AG20443 (cell line): ENCODE measurements around the gene TFAM.
A peak's percentile ranks its signal among the peaks of the same experiment; 100 is the strongest.

ENCODE experiments used
- DNase-seq: peaks from one replicate; pipeline ENCODE4 v3.0.0; 2012; ENCODE audit warnings: low spot score, mixed read lengths

TFAM gene

GRCh38 chr10:58384999-58385783 is at the start of gene TFAM:
Gene TFAM, plus strand, starts transcription at chr10:58385410. Its CDS starts 138 bp downstream, at chr10:58385548.
- peak; percentile 98 for DNase-seq

- no peak for DNase-seq
Observed at GRCh38 chr10:58336242-58336641, 49.0 kb upstream of the TFAM start.

- DNase-seq: no peak
Observed at GRCh38 chr10:58341422-58341821, 43.8 kb upstream of the TFAM start.

- DNase-seq: no peak
Observed at GRCh38 chr10:58341947-58342346, 43.3 kb upstream of the TFAM start.

GRCh38 chr10:58347967-58348366 is 37.2 kb upstream of the TFAM start:
- DNase-seq: no peak

GRCh38 chr10:58348571-58349033 is 36.6 kb upstream of the TFAM start:
- DNase-seq: no peak

- no peak for DNase-seq
Observed at GRCh38 chr10:58350023-58350422, 35.2 kb upstream of the TFAM start.

GRCh38 chr10:58350619-58351323 is 34.4 kb upstream of the TFAM start:
- DNase-seq: no peak

GRCh38 chr10:58351616-58352578 is 33.3 kb upstream of the TFAM start:
- DNase-seq: no peak

GRCh38 chr10:58352956-58353610 is 32.1 kb upstream of the TFAM start:
- DNase-seq: peak; percentile 9

GRCh38 chr10:58356756-58357155 is 28.5 kb upstream of the TFAM start:
- DNase-seq: no peak

- DNase-seq: no peak
Observed at GRCh38 chr10:58358314-58358933, 26.8 kb upstream of the TFAM start.

GRCh38 chr10:58358947-58359346 is 26.3 kb upstream of the TFAM start:
- DNase-seq: no peak

- no peak for DNase-seq
Observed at GRCh38 chr10:58359541-58359940, 25.7 kb upstream of the TFAM start.

- peak; percentile 11 for DNase-seq
Observed at GRCh38 chr10:58360412-58361004, 24.7 kb upstream of the TFAM start.

GRCh38 chr10:58361353-58361752 is 23.9 kb upstream of the TFAM start:
- DNase-seq: no peak

GRCh38 chr10:58362027-58362789 is 23.0 kb upstream of the TFAM start:
- no peak for DNase-seq

- DNase-seq: no peak
Observed at GRCh38 chr10:58367069-58367468, 18.1 kb upstream of the TFAM start.

- no peak for DNase-seq
Observed at GRCh38 chr10:58371473-58371872, 13.7 kb upstream of the TFAM start.
